HG03520 (cell line): ENCODE measurements around the gene INS.

Source experiments
- ATAC-seq: cut with Tn5 transposase; IDR thresholded peaks from one replicate; pipeline ENCODE4 v1.9.1; 2021; ENCODE audit warnings: mild to moderate bottlenecking, moderate library complexity; ENCODE audit not compliant: unreplicated experiment

Gene INS

DNA sequence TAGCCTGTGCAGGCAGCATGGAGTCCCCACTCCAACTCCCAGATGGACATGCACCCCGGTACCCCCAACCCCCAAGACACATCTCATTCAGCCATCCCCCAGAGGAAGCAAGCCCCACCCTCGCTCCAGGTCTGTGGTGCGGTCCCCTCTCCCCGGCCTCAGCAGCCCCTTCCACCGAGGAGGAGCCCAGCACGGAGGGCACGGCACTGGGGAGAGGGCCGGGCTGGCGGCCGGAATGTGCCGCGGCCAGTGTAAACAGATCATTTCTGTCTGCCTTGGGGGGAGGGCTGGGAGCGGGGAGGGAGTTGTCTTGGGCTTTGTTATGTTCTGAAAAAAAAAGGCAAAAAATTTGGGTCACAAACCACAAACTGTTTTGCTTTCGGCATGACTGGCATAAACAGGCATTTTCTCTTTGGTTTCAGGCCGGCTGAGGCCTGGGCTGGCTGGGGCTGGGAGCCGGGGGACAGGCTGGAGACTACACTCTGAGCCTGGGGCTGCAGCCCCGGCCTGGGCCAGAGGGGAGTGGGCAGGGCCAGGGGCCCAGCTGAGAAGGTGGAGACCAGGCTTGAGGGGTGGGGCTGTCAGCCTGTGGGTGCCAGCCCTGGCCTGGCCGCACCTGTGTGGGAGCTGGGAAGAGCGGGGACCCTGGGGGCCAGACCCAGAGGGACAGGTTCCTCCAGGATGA lies 38.6 kb downstream of the INS start:
- ATAC-seq: no peak

DNA sequence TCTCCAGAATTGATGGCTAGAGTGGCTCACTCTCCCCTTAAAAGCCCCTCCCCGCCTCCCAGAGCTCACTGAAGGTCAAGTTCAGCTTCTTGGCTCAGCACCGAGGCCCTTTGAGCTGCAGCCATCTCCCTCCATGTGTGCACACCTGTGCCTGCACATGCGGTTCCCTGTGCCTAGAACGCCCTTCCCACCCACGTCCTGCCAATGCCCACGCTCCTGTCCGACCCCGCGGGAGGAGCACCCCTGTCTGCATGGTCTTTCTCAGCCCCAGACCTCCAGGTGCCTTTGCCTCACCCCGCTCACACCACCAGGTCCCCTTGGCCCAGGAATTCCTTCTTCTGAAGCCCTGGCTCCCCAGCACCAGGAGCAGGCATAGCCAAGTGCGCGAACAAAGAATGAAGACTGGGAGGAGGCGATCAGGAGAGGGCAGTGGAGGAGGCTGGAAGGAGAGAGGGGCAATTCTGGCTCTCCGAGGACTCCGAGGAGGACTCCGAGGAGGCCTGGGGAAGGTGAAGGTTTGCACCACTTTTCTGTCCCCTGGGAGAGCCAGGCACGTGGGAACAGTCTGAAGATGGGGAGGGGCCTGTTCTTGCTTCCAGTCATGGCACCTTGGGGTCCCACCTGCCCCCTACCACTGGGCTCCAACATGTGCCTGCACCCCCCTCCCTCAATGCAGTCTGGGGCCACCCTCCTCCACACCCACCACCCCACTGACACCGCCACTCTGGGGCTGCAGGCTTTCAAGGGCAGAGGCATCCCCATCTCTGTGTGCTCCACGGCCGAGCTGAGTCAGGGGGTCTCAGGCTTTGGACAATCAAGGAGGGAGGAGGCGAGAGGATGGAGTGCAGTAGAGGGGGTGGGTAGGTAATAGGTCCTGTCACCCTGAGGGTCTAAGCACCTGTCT lies 39.5 kb downstream of the INS start:
- no peak for ATAC-seq

DNA sequence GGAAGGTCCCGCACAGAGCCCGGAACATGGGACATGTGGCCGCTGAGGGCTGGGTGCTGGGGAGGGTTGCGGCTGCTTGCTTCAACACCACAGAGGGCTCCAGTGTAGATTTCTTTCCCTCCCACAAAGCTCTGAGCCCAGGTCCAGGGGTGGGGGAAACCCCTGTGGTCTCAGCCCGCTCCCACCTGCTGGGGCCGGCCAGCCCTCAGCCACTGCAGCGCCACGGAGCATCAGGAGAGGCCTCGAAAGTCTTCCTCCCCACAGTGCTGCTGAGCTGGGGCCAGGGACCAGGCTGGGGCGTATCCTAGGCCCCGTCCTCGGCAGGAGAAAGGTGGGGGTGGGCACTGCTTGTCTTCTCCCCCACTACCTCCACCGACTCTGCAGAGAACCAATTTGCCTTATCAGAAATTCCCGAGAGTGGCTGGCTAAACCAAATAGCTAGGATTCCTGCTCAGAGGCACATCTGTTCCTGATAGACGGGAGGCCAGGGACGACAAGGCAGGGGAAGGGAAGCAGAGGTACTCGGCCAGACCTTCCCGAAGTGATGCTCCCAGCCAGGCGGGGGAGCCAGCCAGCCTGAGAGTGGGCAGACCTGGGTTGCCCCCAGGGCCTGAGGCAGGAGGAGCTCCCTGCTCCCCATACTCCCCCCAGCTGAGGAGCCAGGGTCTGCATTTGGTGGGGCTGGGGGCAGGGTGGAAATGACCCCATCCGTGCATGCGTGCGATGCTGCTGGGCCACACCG lies 40.5 kb downstream of the INS start:
- ATAC-seq: no peak

DNA sequence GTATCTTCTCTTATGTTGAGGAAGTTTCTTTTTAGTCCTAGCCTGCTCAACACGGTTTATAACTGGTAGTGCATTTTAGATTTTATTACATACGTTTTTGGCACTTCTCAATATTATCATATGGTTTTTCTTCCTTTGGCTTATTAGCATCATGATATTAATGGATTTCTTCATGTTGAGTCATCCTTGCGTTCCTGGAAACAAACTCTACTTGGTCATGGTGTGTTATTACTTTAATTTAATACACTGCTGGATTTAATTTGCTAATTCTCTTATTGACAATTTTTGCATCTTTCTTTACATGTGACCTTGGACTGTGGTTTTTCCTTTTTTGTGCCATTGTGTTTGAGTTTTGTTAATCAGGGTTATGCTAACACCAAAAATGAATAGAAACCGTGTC lies 42.3 kb downstream of the INS start:
- ATAC-seq: no peak

DNA sequence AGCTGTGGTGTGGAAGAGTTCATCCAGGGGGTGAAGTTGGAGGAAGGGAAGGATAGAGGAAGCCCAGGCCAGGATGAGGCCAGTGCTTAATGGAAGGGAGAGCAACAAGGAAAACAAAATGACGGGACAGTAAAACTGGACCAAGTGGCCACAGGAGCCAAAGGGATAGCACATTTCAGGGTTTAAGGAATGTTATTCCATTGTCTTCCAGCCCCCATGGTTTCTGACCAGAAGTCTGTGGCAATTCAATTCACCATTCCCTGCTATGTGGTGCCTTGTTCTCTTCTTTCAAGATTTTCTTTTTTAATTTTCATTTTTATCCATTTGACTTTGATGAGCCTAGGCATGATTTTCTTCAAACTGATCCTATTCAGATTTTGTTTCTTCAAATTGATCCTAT lies 44.3 kb downstream of the INS start:
- ATAC-seq: no peak

DNA sequence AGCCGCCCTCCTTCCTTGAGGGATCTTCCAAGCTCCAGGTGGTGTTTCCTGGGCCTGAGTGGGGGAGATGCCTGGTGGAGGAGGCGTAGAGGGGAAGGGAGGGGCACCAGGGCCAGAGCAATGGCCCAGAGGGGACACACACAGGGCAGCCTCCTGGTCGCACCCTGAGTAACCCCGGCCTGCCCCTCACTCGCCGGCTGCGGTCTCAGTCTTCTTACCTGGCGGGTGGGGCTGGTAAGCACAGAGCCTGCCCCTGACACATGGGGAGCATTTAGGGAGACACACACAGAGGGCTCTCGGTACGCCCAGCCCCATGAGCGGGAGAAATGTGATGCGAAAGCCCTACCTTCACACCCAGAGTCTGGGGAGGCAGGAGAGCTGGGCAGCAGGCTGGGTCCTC lies 45.7 kb downstream of the INS start:
- no peak for ATAC-seq

DNA sequence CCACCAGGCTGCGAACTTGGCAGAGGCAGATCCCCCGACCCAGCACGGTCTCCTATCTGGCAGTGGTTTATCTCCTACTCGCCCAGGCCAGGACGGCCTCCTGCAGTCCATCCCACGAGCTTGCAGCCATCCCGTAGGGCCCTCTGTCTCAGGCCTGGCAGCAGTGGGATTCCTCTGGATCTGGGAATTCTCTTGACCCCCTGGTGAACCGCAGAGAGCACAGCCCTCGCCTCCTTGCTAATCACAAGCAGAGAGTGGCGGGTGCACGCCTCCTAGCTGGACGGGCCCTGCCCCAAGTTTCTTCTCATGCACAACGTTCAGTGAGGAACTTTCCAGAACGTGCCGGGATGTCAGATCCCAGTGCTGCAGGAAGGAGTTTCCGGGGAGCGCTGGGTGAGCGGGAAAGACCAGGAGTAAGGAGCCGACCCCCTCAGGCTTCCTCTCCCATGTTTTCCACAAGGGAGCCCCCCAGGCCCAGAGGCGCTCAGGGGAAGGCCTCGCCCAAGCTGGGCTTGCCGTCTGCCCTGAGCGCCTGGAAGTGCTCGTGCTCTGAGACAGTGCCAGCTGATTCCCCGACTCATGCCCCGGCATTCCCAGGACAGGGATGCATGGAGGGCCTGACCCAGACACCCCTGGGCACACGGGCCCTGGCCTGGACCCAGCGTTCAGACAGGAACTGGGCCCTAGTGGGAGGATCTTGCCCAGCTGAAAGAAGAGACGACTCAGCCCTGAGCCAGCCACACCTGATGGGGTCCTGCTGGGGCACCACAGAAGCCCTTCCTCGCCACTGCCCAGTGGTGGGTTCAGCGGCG lies 46.4 kb downstream of the INS start:
- no peak for ATAC-seq

DNA sequence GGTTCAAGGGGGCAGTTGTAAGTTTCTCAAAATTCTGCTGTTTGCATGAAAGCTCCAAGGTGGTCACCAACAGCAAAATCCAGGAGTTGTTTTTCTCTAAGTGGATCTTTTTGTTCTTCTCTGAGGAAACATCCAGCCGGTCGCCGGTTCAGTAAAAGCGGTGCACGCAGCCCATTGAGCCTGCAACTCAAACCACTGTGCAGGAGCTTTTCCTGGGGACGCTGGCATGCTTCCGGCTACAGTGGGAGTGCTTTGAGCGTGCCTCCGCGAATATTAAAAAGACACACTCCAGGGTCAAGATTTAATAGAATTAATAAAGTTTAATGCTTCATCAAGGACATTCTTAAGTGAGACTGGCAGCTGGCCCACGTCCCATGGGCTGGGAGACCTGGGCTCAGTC lies 47.2 kb downstream of the INS start:
- ATAC-seq: no peak

DNA sequence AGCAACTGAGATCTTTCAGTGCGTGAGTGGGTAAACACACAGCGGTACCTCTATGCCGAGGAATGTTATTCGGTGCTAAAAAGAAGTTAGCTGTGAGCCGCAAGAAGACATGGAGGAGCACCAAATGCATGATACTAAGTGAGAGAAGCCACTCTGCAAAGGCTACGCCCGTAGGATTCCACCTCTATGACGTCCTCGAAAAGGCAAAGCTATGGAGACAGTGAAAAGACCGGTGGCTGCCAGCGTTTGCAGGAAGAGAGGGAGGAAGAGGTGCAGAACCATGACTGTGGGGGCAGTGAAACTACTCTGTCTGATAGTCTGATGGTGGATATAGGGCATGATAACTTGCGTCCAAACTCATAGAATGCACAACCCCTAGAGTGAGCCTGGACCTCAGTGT lies 50.5 kb downstream of the INS start:
- ATAC-seq: no peak
